ENCODE data around the gene TBC1D5. TPM values are rescaled to one million over a fixed set of nuclear protein-coding genes. Genes with fewer than 3 reads are reported as not detected.

Gene TBC1D5
- total and polyA plus RNA-seq, 12 donors = 6.4 to 108 (median 70.7) TPM

GRCh38 chr3:17745301-17745700, 2.9 kb upstream of the TBC1D5 start:
- no peak for DNase-seq
- Histone ChIP-seq H3K36me3 (replicated peaks in 1 of 2) (no peaks in the 10 kb centered on the region), H3K4me1 (replicated peaks in 1 of 2) (peaks cover 16 to 28% of the 10 kb centered on the region in 2 donors), H3K27me3 (no peaks in the 10 kb centered on the region), H3K4me3 (no peak overlapping the region), H3K27ac (no peak overlapping the region), H3K9me3 (replicated peaks in 1 of 3) (no peaks in the 10 kb centered on the region)
- intact Hi-C loops (cut with DNase I) = no loop called here
- WGBS, 4 donors = 80 to 87% (median 83%) methylated on average over 2 of the region's 2 CpGs
- TF ChIP-seq CTCF (IDR thresholded peaks at IDR 0.05) (no peak), POLR2A (IDR thresholded peaks at IDR 0.05) (no peak)

- no peak for DNase-seq
- intact Hi-C loops (cut with DNase I) = no loop called here
- H3K4me1 ChIP-seq (replicated peaks in 1 of 2) = peaks cover 16 to 28% of the 10 kb centered on the region in 2 donors
- no peak overlapping the region for H3K27ac ChIP-seq
- 81 to 93% (median 88%) methylated on average over 3 of the region's 3 CpGs for WGBS, 4 donors
- no peaks in the 10 kb centered on the region for H3K36me3 ChIP-seq (replicated peaks in 1 of 2)
- H3K9me3 ChIP-seq (replicated peaks in 1 of 3) = no peaks in the 10 kb centered on the region
- no peak for TF ChIP-seq CTCF (IDR thresholded peaks at IDR 0.05)
- no peak for TF ChIP-seq POLR2A (IDR thresholded peaks at IDR 0.05)
- H3K4me3 ChIP-seq = no peak overlapping the region
- H3K27me3 ChIP-seq = no peaks in the 10 kb centered on the region
Observed at GRCh38 chr3:17744693-17745092, 2.3 kb upstream of the TBC1D5 start.

GRCh38 chr3:17743658-17743995, 1.2 kb upstream of the TBC1D5 start:
- intact Hi-C loops (cut with DNase I) = no loop called here
- no peaks in the 10 kb centered on the region for H3K9me3 ChIP-seq (replicated peaks in 1 of 3)
- peak overlapping the region in 1 of 5 donors; percentile 98 for H3K27ac ChIP-seq
- WGBS, 4 donors = 38 to 44% (median 43%) methylated on average over 1 of the region's 1 CpG
- H3K4me3 ChIP-seq = no peak overlapping the region
- no peak for DNase-seq
- H3K27me3 ChIP-seq = no peaks in the 10 kb centered on the region
- H3K4me1 ChIP-seq (replicated peaks in 1 of 2) = peaks cover 16 to 31% of the 10 kb centered on the region in 2 donors
- TF ChIP-seq CTCF (IDR thresholded peaks at IDR 0.05) (no peak), POLR2A (IDR thresholded peaks at IDR 0.05) (no peak)
- H3K36me3 ChIP-seq (replicated peaks in 1 of 2) = no peaks in the 10 kb centered on the region

- peak overlapping the region; percentile 6 to 87 (median 66) for H3K4me3 ChIP-seq
- H3K4me1 ChIP-seq (replicated peaks in 1 of 2) = peaks cover 16 to 33% of the 10 kb centered on the region in 2 donors
- H3K27ac ChIP-seq = peak overlapping the region; percentile 96 to 98 (median 98)
- no peaks in the 10 kb centered on the region for H3K36me3 ChIP-seq (replicated peaks in 1 of 2)
- DNase-seq = no peak
- intact Hi-C loops (cut with DNase I) = no loop called here
- H3K27me3 ChIP-seq = no peaks in the 10 kb centered on the region
- WGBS, 4 donors = 0 to 2% (median 1%) methylated on average over 6 to 12 of the region's 12 CpGs
- no peaks in the 10 kb centered on the region for H3K9me3 ChIP-seq (replicated peaks in 1 of 3)
- TF ChIP-seq POLR2A (IDR thresholded peaks at IDR 0.05) (no peak), CTCF (IDR thresholded peaks at IDR 0.05) (no peak)
Observed at GRCh38 chr3:17742880-17743657, 638 bp upstream of the TBC1D5 start.
